Measurements from ENCODE around the gene PIGV. TPM values are rescaled to one million over a fixed set of nuclear protein-coding genes. Genes with fewer than 3 reads are reported as not detected.

PIGV gene
- total RNA-seq = 7.1 and 10.0 TPM in 2 replicates

GRCh38 chr1:26787706-26788514, at the start of gene PIGV:
Gene PIGV (plus strand): TSS chr1:26787950. CDS start chr1:26790816, 2,866 bp downstream.

GRCh38 chr1:26826261-26827105, 38.7 kb downstream of the PIGV start, which contains the start of gene ZDHHC18:
Gene ZDHHC18 (plus strand): TSS chr1:26826688. CDS start chr1:26826805, 117 bp downstream.

Other genes with a start within 250 kb of the PIGV start
- gene ARID1A, start 91.9 kb upstream of the PIGV start, total RNA-seq = 8.8 and 11.2 TPM in 2 replicates
- 5.5 and 5.9 TPM in 2 replicates for gene ZDHHC18, start 38.7 kb downstream of the PIGV start, total RNA-seq
- not detected in 2 replicates for gene SFN, start 75.2 kb downstream of the PIGV start, total RNA-seq
- 6.7 and 8.4 TPM in 2 replicates for gene GPN2, start 102.3 kb downstream of the PIGV start, total RNA-seq
- 8.8 and 11.2 TPM in 2 replicates for gene GPATCH3, start 112.5 kb downstream of the PIGV start, total RNA-seq
- not detected in 2 replicates for gene NR0B2, start 126.0 kb downstream of the PIGV start, total RNA-seq
- 36.4 and 48.3 TPM in 2 replicates for gene NUDC, start 133.8 kb downstream of the PIGV start, total RNA-seq
- not detected in 2 replicates for gene KDF1, start 172.5 kb downstream of the PIGV start, total RNA-seq
- gene TRNP1, start 205.7 kb downstream of the PIGV start, total RNA-seq = 7.5 and 11.7 TPM in 2 replicates
- 1.3 and 3.0 TPM in 2 replicates for gene TENT5B, start 224.9 kb downstream of the PIGV start, total RNA-seq

All from epithelial cell of umbilical artery (primary cell).